Epithelial cell of proximal tubule (primary cell): Measurements from ENCODE around the gene ABCA1. TPM values are rescaled to one million over a fixed set of nuclear protein-coding genes. Genes with fewer than 3 reads are reported as not detected.

ENCODE experiments used
- DNase-seq: peaks from one replicate; pipeline ENCODE4 v3.0.0-alpha.2; 2011; ENCODE audit warnings: low read depth
- H3K4me3 ChIP-seq: 2 replicates; pipeline ENCODE4 v1.5.1; 2011; ENCODE audit warnings: low read depth, mild to moderate bottlenecking, low read length
- total RNA-seq: library from RNA; depleted of rRNA; stranded (reverse); fragments of >200 nt; gene quantifications from 2 replicates; pipeline ENCODE4 v1.2.3, GENCODE V29; 2015
- TF ChIP-seq, protein P1 (sequence below): conservative IDR thresholded peaks from 2 replicates; pipeline ENCODE4 v1.5.1; 2012; ENCODE audit warnings: low read depth, mild to moderate bottlenecking, low read length

Gene ABCA1
- total RNA-seq, 1 donor from 2014 or later: 13.7 TPM

DNA sequence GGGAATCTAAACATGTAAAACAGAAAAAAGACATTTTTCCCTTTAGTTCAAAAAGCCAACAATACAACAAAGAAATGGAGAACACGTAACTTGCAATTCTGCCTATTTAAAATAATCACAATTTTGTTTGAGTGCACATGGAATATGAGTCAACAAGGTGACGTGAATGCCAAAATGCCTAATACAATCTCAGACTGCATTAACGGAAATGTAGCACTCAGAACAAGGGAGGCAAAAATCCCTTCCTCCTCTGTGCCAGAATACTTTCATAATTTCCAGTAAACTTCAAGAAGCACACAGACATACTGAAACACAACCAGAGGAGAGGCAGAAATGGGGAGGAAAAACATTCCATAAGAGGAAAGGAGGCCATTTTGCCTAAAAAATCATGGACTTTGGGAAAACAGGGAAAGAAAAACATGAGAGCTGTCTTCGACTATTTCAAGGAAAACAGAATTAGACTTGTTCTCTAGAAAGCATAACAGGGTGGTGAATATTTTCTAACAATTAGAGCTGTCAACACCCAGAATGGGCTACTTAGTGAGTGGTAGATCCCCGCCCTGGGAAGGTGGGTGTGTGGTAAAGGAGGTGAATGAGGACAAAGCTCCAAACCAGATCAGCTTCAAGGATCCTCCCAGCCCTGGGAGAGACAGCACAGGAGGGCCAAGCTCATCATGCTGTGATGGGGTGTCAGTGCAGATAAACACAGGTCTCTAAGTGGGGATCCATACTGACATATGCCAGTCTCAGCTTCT, 48.2 kb downstream of the ABCA1 start:
- DNase-seq: no peak
- no peak overlapping the region for H3K4me3 ChIP-seq

DNA sequence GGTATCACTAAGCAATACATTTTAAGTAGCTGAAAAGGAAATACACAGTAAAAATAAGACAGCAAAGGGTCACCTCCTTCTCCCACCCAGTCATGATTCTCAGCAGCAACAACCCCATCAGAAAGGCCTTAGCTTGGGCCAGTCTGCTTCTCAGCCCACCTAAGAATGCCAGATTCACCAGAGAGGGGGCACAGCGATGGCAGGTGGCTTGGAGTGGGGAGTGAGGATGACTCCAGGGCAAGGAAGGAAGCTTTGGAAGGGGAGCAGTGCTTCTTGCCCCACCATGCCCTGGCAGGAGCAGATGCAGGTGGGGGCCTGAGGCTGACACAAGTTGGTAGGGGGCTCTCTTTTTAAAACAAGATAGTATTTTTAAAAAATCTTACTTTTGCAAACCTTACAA, 51.4 kb downstream of the ABCA1 start:
- no peak for DNase-seq
- H3K4me3 ChIP-seq: no peak overlapping the region
- TF ChIP-seq, protein P1, sequence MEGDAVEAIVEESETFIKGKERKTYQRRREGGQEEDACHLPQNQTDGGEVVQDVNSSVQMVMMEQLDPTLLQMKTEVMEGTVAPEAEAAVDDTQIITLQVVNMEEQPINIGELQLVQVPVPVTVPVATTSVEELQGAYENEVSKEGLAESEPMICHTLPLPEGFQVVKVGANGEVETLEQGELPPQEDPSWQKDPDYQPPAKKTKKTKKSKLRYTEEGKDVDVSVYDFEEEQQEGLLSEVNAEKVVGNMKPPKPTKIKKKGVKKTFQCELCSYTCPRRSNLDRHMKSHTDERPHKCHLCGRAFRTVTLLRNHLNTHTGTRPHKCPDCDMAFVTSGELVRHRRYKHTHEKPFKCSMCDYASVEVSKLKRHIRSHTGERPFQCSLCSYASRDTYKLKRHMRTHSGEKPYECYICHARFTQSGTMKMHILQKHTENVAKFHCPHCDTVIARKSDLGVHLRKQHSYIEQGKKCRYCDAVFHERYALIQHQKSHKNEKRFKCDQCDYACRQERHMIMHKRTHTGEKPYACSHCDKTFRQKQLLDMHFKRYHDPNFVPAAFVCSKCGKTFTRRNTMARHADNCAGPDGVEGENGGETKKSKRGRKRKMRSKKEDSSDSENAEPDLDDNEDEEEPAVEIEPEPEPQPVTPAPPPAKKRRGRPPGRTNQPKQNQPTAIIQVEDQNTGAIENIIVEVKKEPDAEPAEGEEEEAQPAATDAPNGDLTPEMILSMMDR: no peak

More for the DNA sequence above, 48.2 kb downstream of the ABCA1 start:
- TF ChIP-seq, protein P1: no peak

DNA sequence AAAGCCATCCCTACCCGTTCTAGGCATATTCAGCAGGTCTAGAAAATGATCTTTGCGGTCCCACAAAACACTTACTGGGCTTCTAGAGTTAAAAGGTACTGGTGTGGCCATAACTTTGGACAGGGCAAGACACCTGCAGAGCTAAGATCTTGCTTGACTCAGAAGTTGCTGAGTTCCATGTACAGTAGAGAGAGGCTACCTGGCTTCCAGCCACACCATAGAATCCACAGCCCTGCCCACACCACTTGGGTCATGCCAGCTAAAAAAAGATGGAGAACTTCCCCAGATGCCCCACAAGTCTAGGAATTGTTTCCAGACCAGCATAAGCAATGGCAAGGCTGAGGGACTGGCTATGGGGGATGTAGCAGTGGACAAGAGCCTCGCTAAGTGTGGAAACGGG, 52.1 kb downstream of the ABCA1 start:
- TF ChIP-seq, protein P1: no peak

DNA sequence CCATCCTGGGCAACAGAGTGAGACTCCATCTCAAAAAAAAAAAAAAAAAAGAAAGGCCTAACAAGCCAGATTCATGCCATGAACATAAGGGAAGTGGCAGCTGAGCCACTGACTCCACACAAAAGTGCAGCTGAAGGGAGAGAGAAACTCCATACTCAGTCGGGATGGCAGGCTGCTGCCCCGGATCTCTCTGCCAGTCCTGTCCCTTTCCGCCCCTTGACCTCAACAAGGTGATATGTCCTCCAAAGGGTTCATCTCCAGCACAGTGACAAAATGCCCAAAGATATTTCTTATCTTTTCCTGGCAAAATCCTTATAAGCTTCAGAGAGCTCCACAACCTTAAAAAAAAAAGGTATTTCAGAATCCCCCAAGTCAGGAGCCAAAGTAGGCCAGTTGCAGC, 52.6 kb downstream of the ABCA1 start:
- no peak overlapping the region for H3K4me3 ChIP-seq
- TF ChIP-seq, protein P1: no peak
- DNase-seq: no peak

More for the DNA sequence above, 52.1 kb downstream of the ABCA1 start:
- H3K4me3 ChIP-seq: no peak overlapping the region
- DNase-seq: no peak

DNA sequence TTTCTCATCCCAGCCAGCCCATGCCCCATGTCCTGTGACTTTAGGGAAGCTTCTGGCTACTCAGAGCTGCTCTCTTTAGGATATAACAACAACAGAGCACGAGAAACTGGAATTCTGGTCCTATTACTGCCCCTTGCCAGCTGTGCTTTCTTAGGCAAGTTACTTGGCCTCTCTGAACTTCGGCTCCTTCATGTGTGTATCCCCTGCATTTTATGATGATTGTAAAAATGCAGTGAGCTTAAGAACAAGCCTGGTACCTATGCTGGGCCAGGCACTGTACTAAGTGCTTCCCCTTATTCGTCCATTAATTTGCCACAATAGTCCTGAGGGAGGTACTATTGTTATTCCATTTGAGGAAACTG, 54.5 kb downstream of the ABCA1 start:
- H3K4me3 ChIP-seq: no peak overlapping the region
- TF ChIP-seq, protein P1: no peak

DNA sequence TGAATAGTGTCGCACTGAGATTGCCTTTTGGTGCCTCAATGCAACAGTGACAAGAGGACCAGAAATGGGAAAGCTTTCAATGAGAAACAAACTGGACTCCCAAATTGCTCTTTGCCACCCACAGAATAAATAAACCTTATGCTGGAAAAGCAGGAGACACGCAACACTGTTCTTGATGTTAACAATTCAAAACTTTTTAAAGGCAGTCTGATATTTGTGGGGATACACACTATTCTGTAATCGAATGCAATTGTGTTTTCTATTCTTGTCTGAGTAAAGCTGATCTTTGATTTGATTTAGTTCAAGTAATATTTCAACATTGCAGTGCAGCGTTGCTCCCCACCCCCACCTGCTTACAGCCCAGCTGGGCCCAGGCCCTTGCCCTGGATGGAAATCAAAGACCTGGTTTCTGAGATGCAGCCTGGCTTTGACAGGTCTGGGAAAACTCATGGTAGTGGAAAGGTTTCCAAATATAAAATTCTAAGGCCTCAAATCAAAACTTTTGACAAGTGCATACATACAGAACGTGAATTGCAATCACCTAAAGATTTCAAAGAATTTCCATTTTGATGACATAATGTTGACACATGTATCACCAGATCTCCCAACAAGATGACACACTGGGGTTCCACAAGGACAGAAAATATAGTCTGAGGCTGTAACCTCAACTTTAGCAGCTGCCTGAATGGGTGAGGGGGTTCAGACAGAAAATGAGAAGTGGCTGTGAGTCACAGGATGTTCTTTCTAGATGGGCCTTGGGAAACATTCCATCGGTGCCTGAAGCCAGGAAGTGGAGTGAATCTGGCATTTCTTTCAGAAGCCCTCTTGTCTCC, 55.1 kb downstream of the ABCA1 start:
- peak; percentile 63 for DNase-seq
- TF ChIP-seq, protein P1: no peak
- no peak overlapping the region for H3K4me3 ChIP-seq

More for the DNA sequence above, 54.5 kb downstream of the ABCA1 start:
- DNase-seq: no peak
